ENCODE results near the gene CCT7.

GRCh38 chr2:73244580-73244979 lies 10.5 kb downstream of the CCT7 start:
- no peak for TF ChIP-seq CTCF (conservative IDR thresholded peaks at IDR 0.05; ENCODE audit: low read depth, low read length)
- TF ChIP-seq EZH2phosphoT487 (IDR thresholded peaks at IDR 0.05; ENCODE audit: borderline replicate concordance, low read length), result no peak

All from PC-3 (cell line).